NT2/D1 (cell line): ENCODE measurements around the gene MIEF1.

Experiments used
- SUZ12 ChIP-seq: IDR thresholded peaks from 2 replicates; pipeline ENCODE4 v1.6.1; 2011; ENCODE audit not compliant: insufficient read length, insufficient read depth; ENCODE audit errors: extremely low read depth
- YY1 ChIP-seq: IDR thresholded peaks from 2 replicates; pipeline ENCODE4 v1.6.1; 2011; ENCODE audit not compliant: insufficient read length, insufficient read depth
- ZNF274 ChIP-seq: IDR thresholded peaks from 2 replicates; pipeline ENCODE4 v1.6.1; 2011; ENCODE audit warnings: mild to moderate bottlenecking, low read depth, low read length

DNA sequence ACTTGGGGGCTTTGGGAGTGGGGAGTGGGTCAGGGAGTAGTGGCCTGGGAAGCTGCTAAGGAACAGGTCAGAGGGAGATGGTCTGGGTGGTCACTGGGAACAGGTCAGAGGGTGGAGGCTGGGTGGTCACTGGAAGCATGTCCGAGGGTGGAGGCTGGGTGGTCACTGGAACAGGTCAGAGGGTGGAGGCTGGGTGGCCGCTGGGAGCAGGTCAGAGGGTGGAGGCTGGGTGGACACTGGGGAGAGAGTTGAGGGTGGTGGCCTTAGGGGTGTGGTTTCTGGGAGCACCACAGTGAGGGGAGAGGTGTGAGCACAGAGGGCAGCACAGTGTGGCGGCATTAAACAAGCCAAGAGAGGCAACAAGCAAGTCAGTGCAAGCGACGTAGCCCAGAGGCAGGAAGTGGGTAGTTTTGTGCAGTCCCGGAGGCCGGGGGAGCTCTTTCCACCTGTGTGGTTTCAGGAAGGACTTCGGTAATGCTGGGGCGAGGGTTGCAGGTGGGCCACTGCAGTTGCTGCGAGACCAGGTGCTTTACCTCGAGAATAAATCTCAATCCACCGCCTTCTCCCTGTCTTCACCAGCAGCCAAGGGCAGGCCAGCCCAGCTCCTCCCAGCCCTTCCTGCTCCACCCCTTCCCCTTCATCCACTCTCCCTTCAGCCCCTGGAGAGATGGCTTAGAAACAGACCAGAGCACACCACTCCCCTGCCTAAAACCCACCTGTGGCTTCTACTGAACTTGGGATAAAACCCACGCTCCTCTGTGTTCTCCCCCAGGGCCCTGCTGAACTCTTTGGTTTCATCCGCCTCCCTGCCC, 65.3 kb downstream of the MIEF1 start:
- TF ChIP-seq ZNF274 = no peak
- TF ChIP-seq SUZ12 = no peak
- TF ChIP-seq YY1 = no peak
